Activated naive CD4-positive, alpha-beta T cell (primary cell): ENCODE measurements around the gene PCP4L1.
"Not testable (repeated sequence)": the region's sequence is repeated elsewhere in the genome, so short reads cannot be mapped to it uniquely, and the experiment has no call there.

ENCODE experiments used
- DNase-seq, 4 experiments: peaks; one replicate each; lab custom pipeline; 2025; lab: John Stamatoyannopoulos, UW

The PCP4L1 gene

GRCh38 chr1:161228032-161228431 is 30.5 kb upstream of the PCP4L1 start:
- no peak for DNase-seq

GRCh38 chr1:161229896-161230295 is 28.6 kb upstream of the PCP4L1 start:
- no peak for DNase-seq

- DNase-seq = no peak
Observed at GRCh38 chr1:161230762-161231161, 27.8 kb upstream of the PCP4L1 start.

DNA sequence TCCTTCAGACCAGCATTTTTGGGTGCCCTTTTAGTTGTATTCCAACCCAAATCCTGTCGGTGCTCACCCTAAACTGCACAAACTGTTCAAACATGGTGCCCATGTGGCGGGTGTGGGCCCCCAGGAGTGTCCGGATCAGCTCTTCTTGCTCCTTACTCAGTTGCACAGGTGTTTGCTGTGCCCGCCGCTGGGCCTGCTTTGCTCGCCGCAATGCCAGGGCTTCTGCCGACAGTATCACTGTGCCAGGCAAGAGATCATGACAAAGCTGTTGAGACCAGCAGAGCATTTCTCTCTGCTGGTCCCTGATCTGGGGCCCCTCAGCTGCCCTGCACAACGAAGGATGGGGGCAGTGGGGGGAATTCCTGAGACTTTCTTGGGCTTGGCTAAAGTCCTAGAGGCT is 25.4 kb upstream of the PCP4L1 start:
- DNase-seq = no peak

GRCh38 chr1:161235957-161236775 is 22.4 kb upstream of the PCP4L1 start:
- DNase-seq = no peak

DNA sequence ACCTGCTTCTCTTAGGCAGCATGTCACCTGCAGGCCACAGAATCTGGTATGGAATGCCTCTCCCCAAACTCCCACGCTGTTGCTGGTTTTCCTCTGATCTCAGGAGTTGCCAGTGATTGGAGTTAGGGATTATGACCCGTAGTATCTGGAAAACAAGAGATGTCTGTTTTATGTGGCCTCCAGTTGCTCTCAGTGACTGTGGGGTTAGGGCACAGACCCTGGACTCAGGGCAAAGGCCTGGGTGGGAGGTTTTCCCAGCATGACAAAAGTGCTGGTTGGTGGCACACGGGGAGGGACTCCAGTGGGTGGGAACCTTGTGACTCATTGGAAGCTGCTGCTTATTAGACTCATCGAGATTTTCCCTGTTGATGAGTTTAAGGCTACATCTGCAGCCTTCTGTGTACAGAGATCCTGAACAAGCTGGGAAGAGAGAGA is 20.5 kb upstream of the PCP4L1 start, which contains the start of gene NR1I3:
Gene NR1I3 (minus strand): TSS at position 165 of the 435 bp plus-strand sequence. CDS start 1,638 bp downstream, outside the sequence.
- DNase-seq = no peak

DNA sequence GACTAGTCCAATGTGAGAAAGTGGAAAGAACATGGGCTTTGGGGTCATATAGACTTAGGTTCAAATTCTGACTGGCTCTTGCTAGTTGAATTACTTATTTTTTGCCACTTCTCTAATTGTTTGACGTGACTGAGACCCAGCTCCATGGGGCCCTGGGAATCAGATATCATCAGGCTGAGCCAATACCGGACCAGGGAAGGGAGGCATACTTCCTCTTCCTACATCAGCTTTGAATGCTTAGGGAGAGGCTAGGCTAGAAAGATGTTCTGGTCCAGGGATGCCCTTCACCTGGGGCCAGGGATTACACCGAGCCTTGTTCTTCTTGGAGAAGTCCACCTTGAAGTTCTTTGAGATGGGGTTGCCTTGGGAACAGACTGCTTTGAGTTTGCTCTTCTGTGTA is 16.9 kb upstream of the PCP4L1 start:
- no peak for DNase-seq

GRCh38 chr1:161242313-161242712 is 16.2 kb upstream of the PCP4L1 start:
- DNase-seq = no peak

DNA sequence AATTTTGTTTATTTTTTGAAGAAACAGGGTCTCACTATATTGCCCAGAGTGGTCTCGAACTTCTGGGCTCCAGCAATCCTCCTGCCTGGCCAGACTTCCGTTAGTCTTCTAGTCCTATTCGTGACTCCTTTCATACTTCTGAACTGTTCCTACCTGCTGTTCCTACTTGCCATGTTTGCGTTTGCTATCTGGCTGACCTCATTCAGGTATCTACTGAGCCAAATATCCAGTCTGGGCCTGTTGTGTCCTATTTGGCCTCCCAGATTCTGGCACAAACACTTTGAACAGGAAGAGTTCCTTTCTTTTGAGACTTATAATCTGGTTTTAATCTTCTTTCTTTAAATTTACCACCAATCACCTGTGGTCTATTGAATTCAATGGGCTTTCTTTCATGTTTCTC is 13.7 kb upstream of the PCP4L1 start:
- no peak for DNase-seq

GRCh38 chr1:161250100-161250499 is 8.4 kb upstream of the PCP4L1 start:
- not testable (repeated sequence) for DNase-seq

- no peak for DNase-seq
Observed at GRCh38 chr1:161250829-161251228, 7.7 kb upstream of the PCP4L1 start.

- DNase-seq = no peak
Observed at GRCh38 chr1:161251579-161251978, 7.0 kb upstream of the PCP4L1 start.

DNA sequence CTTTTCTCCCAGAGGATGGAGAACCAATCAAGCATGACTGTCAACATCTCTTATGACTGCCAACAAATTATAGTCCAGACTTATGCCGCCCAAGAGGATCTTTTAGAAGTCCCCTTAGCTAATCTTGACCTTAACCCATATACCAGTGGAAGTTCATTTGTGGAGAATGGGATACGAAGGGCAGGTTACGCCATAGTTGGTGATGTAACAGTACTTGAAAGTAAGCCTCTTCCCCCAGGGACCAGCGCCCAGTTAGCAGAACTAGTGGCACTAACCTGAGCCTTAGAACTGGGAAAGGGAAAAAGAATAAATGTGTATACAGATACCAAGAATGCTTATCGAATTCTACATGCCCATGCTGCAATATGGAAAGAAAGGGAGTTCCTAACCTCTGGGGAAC is 3.2 kb upstream of the PCP4L1 start:
- DNase-seq = not testable (repeated sequence)

DNA sequence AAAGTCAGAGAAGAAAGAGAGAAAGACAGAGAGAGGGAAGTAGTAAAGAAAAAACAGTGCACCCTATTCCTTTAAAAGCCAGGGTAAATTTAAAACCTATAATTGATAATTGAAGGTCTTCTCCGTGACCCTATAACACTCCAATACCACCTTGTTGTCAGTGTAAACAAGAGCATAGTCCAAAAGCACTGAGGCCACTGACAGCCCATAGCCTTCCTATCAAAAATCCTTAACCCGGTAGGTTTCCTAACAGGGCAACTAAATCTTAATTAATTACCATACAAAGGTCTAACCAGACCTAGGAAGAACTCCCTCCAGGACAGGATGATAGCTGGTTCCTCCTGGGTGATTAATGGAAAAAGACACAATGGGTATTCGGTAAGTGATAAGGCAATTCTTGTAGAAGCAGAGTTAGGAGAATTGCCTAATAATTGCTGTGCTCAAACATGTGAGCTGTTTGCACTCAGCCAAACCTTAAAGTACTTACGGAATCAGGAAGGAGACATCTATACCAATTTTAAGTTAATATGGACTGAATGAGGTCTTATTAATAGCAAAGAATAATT is 2.5 kb upstream of the PCP4L1 start:
- not testable (repeated sequence) for DNase-seq

- not testable (repeated sequence) for DNase-seq
Observed at GRCh38 chr1:161257109-161257508, 1.4 kb upstream of the PCP4L1 start.

- DNase-seq = no peak
Observed at GRCh38 chr1:161259345-161259702, 779 bp downstream of the PCP4L1 start.

GRCh38 chr1:161259765-161260164 is 1.2 kb downstream of the PCP4L1 start:
- no peak for DNase-seq

DNA sequence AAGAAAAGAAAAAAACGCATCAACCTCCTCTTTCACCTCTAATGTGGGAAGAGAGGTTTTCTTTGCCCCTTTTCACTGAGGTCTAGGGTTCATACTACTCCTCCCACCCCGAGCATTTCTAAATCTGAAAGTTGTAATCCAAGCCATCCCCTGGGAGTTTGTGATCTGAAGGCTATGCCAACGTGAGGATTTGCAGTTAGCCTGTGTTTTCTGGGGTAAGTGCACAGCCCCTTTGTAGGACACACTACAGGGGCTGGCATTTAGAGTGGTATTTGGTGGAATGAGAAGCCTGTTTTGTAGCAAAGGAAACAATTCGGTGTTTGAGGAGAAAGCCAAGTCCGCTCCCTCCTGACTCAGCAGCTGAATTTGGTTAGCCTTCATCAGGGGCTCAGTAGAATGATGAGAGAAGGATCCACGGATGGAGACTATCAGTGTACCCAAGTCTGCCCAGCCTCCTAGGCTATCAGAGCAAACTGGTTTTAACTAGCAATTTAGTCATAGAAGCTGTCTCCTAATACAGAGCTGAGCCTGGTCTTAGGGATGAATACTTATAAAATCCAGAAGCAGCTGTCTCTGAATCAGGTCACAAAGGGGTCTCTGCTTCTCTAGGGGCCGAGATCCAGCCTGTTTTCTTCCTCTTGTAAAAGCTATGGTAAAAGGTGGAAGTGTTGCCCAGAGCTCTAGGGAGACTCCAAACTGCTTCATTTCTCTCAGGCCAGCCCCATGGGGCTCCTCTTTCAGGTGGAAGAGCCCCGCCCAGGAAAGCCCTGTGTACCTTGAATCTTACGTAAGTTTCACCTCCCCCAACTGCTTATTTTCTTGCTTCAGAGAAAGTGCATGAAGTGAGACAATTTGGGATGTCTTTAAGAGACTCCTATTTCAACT is 2.1 kb downstream of the PCP4L1 start:
- DNase-seq = no peak

DNA sequence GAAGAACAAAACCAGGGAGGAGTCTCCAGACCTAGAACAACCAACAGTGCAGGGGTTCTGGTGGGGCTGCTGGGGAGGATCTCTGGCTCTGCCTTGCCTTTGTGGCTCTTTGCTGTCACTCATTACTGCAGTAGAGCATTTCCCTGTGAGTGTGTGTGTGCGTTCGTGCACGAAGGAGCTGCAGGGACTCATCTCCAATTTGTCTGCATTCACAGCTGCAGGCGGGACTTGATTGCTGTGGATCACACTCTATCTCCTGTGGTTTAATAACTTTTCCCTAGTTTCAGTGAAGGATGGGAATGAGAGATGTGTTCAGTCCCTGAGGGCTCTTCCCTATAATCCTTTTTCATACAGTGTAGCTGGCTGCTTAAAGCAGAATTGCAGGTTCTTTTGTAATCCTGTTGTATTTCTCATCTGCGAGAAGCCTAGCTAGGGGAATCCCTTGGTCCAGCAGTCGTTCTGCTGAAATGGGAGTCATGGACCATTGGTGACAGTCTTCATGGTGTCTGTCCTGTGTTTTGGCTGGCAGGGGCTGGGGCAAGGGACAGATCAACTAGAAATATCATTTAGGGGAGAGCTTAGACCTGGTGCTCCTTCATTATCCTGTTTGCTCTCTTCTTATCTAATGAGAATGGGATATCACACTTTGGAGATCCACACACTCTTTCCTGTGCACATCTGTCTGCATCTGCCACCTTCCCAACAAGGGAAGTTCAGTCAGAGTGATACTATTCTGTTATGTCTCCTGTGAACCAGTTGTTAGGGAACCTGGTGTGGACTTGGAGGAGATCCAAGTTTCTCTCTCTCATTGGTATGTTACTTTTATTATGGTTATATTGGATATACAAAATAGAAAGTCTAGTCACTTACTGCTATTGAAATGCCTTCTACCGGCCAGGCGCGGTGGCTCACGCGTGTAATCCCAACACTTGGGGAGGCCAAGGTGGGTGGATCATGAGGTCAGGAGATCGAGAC is 3.0 kb downstream of the PCP4L1 start:
- DNase-seq = no peak

DNA sequence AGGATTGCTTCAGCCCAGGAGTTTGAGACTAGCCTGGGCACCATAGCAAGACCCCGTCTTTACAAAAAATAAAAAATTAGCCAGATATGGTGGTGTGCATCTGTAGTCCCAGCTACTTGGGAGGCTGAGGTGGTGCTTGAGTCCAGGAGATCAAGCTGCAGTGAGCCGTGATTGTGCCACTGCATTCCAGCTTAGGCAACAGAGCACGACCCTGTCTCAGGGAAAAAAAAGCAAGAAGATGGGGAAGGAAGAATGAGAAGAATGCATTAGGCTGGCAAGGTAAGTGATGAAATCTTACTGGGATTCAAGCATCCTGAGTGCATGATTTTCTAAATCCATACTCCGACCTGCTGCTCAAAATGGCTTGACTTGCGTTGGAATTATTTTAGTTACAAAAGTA is 6.8 kb downstream of the PCP4L1 start:
- no peak for DNase-seq

GRCh38 chr1:161266202-161266601 is 7.7 kb downstream of the PCP4L1 start:
- no peak for DNase-seq
